MCF 10A (cell line): Measurements from ENCODE around the gene PDCD1. TPM values are rescaled to one million over a fixed set of nuclear protein-coding genes. Genes with fewer than 3 reads are reported as not detected.

Experiments used
- BruUV-seq: library from RNA; stranded (reverse); fragments of 400-500 nt; replicated peaks from 2 replicates; lab custom pipeline; 2021; lab: Mats Ljungman, UMichigan
- CTCF ChIA-PET: fragments of 300-600 bp; sonication (Branson Sonifier 250); formaldehyde crosslinking; extraction: SDS; loops from one replicate; lab custom pipeline; 2021; ENCODE audit warnings: antibody characterized with exemption, inconsistent platforms; lab: Yijun Ruan, JAX
- POLR2A ChIA-PET: fragments of 300-600, 350-650 bp; sonication (Branson Sonifier 250); formaldehyde crosslinking; extraction: SDS; loops from one replicate; lab custom pipeline; 2020; ENCODE audit warnings: antibody characterized with exemption, inconsistent platforms; lab: Yijun Ruan, JAX
- DNase-seq: peaks from one replicate; pipeline ENCODE4 v3.0.0-alpha.2; 2018; ENCODE audit not compliant: unreplicated experiment
- H3K27ac Mint-ChIP-seq: one replicate; pipeline ENCODE4 v1.8.0; 2022; ENCODE audit warnings: mild to moderate bottlenecking, low read depth, mixed read lengths; ENCODE audit not compliant: unreplicated experiment
- H3K27me3 Mint-ChIP-seq: one replicate; pipeline ENCODE4 v1.8.0; 2022; ENCODE audit warnings: mixed read lengths; ENCODE audit not compliant: insufficient read depth, unreplicated experiment
- H3K36me3 Mint-ChIP-seq: one replicate; pipeline ENCODE4 v1.8.0; 2022; ENCODE audit warnings: mild to moderate bottlenecking, moderate library complexity, mixed read lengths; ENCODE audit not compliant: insufficient read depth, unreplicated experiment
- H3K4me1 Mint-ChIP-seq: one replicate; pipeline ENCODE4 v1.8.0; 2022; ENCODE audit warnings: mixed read lengths; ENCODE audit not compliant: insufficient read depth, unreplicated experiment
- H3K4me3 Mint-ChIP-seq: one replicate; pipeline ENCODE4 v1.8.0; 2022; ENCODE audit warnings: mild to moderate bottlenecking, moderate library complexity, mixed read lengths; ENCODE audit not compliant: unreplicated experiment
- H3K9me3 Mint-ChIP-seq: one replicate; pipeline ENCODE4 v1.8.0; 2022; ENCODE audit warnings: mixed read lengths; ENCODE audit not compliant: unreplicated experiment
- intact Hi-C: fragments of 100-400 bp; cut with micrococcal nuclease; formaldehyde crosslinking; loops from 2 replicates; pipeline ENCODE4 v1.14.1; 2022
- total RNA-seq: library from RNA; stranded (reverse); gene quantifications from 2 replicates; pipeline ENCODE4 v1.2.3, GENCODE V29; 2022
- TF ChIP-seq, protein P1 (sequence below): fragments of 200-600 bp; IDR thresholded peaks from one replicate; pipeline ENCODE4 v1.8.0; 2022; ENCODE audit warnings: antibody characterized with exemption, mild to moderate bottlenecking; ENCODE audit not compliant: unreplicated experiment

PDCD1 gene
- total RNA-seq, 1 experiment from 2014 or later: not detected

DNA sequence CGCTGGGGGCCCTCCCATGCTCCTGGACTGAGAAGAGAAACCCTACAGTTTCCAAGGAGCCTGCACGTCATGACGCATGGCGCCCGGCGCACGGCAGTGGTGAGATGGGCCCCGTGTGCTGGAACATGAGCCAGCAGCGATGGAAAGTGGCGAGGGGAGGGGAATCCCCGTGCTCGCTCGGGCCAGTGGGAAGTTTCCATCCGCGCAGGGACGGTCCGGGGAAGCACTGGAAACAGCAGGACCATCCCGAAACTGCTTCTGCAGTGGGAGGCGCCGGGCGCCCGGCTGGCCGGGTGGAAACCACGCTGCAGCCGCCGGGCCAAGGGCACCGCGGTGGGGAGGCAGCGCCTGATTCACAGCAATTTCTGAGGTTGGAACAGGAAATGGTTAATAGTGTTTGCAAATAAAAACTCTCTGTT lies 4.9 kb upstream of the PDCD1 start:
- no peak overlapping the region for H3K4me3 Mint-ChIP-seq
- TF ChIP-seq, protein P1, sequence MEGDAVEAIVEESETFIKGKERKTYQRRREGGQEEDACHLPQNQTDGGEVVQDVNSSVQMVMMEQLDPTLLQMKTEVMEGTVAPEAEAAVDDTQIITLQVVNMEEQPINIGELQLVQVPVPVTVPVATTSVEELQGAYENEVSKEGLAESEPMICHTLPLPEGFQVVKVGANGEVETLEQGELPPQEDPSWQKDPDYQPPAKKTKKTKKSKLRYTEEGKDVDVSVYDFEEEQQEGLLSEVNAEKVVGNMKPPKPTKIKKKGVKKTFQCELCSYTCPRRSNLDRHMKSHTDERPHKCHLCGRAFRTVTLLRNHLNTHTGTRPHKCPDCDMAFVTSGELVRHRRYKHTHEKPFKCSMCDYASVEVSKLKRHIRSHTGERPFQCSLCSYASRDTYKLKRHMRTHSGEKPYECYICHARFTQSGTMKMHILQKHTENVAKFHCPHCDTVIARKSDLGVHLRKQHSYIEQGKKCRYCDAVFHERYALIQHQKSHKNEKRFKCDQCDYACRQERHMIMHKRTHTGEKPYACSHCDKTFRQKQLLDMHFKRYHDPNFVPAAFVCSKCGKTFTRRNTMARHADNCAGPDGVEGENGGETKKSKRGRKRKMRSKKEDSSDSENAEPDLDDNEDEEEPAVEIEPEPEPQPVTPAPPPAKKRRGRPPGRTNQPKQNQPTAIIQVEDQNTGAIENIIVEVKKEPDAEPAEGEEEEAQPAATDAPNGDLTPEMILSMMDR: no peak
- peaks cover 57% of the 10 kb centered on the region for H3K27me3 Mint-ChIP-seq
- no peak for DNase-seq
- H3K36me3 Mint-ChIP-seq: no peaks in the 10 kb centered on the region
- POLR2A ChIA-PET: no interaction called here
- no TSS peak for BruUV-seq
- intact Hi-C loops: no loop called here
- peaks cover 16% of the 10 kb centered on the region for H3K4me1 Mint-ChIP-seq
- CTCF ChIA-PET: no interaction called here
- H3K27ac Mint-ChIP-seq: no peak overlapping the region
- peaks cover 18% of the 10 kb centered on the region for H3K9me3 Mint-ChIP-seq

- no TSS peak for BruUV-seq
- peaks cover 51% of the 10 kb centered on the region for H3K27me3 Mint-ChIP-seq
- TF ChIP-seq, protein P1: no peak
- peaks cover 11% of the 10 kb centered on the region for H3K4me1 Mint-ChIP-seq
- ChIA-PET CTCF (no interaction called here), POLR2A (no interaction called here)
- H3K36me3 Mint-ChIP-seq: no peaks in the 10 kb centered on the region
- H3K4me3 Mint-ChIP-seq: no peak overlapping the region
- H3K27ac Mint-ChIP-seq: no peak overlapping the region
- DNase-seq: no peak
- H3K9me3 Mint-ChIP-seq: peaks cover 18% of the 10 kb centered on the region
- intact Hi-C loops: no loop called here
Measured at GRCh38 chr2:241862775-241863535, 4.3 kb upstream of the PDCD1 start.

DNA sequence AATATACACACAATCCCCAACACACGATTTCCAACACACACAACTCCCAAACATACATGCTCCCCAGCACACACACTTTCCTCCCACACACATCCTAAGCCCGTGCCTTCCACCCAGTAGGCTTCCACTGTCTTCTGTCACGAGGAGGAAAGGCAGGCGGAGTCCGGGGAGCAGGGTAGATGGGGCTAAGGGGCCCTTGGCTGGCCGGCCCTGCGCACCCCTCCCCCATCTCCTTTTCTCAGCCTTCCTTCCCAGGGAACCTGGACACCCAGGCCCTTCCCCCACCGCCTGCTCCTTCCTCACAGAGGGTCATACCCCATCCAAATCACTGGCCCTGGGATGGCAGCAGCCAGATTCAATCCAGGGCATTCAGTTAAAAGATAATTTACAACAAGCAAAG lies 3.4 kb upstream of the PDCD1 start:
- ChIA-PET CTCF (no interaction called here), POLR2A (no interaction called here)
- Mint-ChIP-seq H3K9me3 (peaks cover 18% of the 10 kb centered on the region), H3K27ac (no peak overlapping the region), H3K36me3 (no peaks in the 10 kb centered on the region), H3K4me3 (no peak overlapping the region), H3K4me1 (peaks cover 11% of the 10 kb centered on the region), H3K27me3 (peaks cover 50% of the 10 kb centered on the region)
- intact Hi-C loops: no loop called here
- no peak for DNase-seq
- TF ChIP-seq, protein P1: no peak
- BruUV-seq: no TSS peak

GRCh38 chr2:241861264-241861663 lies 2.6 kb upstream of the PDCD1 start:
- ChIA-PET CTCF (no interaction called here), POLR2A (no interaction called here)
- TF ChIP-seq, protein P1: no peak
- intact Hi-C loops: no loop called here
- H3K9me3 Mint-ChIP-seq: peaks cover 18% of the 10 kb centered on the region
- no peak for DNase-seq
- H3K4me3 Mint-ChIP-seq: no peak overlapping the region
- H3K27me3 Mint-ChIP-seq: peaks cover 48% of the 10 kb centered on the region
- H3K4me1 Mint-ChIP-seq: peaks cover 11% of the 10 kb centered on the region
- BruUV-seq: no TSS peak
- no peaks in the 10 kb centered on the region for H3K36me3 Mint-ChIP-seq
- no peak overlapping the region for H3K27ac Mint-ChIP-seq
